Globus pallidus (tissue), 1 donor: ENCODE measurements around the gene TARBP2.
A peak's percentile ranks its signal among the peaks of the same experiment; 100 is the strongest.

Experiments
- DNase-seq: peaks from one replicate; pipeline ENCODE4 v3.0.0-alpha.2; 2015; ENCODE audit warnings: low spot score

TARBP2 gene

DNA sequence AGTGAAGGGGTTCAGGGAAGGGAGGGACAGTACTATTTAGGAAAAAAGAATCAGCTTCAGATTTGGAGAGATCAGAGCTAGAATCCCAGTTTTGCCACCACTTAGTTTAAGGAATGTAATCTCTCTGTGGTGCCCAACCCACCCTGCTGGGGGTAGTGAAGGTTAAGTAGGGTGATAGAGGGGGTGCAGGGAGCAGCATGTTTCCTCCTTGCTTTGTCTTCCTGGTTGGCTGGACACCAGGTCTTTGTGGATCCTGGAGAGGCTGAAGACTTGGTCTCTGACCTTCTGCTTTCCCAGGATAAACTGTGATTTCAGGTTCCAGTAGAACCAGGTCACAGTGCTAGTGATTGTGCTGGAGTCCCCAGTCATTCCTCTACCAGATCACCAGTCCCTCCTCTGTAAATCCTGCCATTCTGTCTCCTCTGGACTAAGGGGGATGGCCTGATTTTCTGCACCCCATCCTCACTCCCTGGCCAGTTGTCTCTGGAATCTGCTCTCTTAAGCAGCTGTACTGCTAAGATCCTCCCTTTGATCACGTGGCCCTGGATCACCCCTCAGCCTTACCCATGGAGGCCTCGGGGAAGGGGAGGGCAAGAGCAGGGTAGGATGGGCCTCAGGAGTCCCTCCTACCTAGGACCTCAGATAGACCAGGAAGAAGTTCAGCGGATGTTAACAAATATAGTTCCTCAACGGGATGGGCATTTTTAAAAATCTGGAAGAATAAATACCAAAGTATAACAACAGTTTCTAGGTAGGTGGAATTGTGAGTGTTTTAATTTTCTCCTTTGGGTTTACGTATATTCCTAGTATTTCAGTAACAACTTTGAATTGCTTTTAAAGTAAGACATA is 5.0 kb upstream of the TARBP2 start:
- DNase-seq = no peak

DNA sequence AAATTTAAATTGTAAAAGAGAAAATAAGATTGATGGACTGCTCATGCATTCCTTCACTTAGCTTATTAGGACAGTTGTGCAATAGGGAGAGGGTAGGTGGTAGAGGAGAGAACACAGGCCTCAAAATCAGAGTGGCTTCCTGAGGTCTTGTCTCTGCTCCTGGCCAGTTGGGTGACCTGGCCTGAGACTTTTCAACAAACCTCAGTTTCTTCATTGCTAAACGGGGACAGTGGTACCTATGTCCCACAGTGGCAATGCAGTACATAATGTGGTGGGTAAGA is 4.4 kb upstream of the TARBP2 start:
- DNase-seq = no peak

DNA sequence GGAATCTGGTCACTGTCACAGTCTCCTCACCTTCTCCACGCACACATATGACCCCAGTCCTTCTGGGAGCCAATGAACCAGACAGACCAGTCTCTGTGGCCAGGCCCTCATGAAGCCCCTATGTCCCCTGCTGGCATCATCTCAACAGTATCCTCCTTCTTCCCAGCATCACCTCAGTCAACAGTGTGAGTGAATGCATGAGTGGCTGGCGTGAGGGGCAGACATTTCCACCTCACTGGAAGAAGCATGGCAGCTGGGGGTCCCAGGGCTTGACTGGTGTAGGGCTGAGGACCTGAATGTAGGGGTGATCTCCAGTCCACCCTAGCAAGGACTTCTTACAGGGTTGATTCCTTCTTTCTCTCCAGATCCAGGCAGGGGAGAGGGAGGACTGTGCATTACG is 3.6 kb upstream of the TARBP2 start:
- DNase-seq = no peak

DNA sequence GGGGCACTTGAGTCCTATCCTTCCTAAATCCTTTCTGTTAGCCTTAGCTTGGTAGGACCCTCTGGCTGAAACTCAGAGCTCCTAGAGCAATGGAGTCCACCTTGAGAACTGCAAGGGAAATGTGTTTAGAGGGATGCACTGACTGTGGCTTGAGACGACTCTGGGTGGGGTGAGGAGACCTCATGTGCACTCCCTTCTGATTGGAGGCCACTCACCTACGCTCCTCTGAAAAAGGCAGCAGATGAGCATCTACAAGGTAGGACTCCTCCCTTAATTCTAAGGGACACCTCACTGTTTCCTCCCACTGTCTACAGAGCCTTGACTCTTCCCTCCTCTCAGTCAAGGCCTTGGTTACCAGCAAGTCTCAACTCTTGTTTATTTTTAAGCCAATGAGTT is 2.9 kb upstream of the TARBP2 start:
- DNase-seq = no peak

DNA sequence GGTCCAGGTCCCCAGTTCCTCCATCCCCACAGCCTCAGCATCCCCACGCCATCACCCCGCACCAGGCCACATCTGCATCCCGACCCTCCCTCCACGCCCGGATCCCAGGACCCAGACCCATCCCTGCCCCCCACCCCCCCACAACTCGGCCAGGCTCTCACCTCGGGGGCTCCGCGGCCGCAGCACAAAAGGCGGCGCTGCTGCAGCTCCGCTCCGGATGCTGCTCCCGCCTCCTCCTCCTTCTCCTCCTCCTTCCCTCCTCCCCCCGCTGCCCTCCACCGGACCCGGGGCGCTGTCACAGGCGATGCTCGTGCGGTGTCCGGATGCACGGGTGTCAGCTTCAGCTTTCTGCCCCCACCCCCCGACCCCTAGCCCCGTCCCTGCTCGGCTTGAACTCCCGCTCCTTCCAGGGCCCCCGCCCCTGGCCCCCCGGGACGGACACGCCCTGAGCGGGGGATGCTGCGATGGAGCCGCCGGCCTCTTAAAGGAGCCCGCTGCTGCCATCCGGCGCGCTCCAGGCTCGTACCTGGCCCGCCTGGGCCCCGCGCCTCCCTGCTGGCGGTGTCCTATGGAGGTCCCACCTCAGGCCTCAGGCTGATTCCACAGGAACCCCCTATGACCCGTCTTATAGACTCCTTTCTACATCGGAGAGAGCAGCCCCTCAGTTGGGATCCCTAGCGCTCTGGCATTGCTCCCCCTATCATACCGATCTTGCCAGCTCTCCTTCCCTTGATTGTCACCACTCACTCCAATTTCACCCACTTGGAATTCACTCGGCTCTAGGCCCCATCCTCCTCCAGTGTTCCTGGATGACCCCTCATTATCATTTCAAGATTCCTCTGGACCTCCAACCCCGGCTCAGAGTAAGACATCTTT is 1.6 kb upstream of the TARBP2 start, which contains the start of gene MAP3K12:
MAP3K12 (minus strand) TSS at position 193 of the 876 bp plus-strand sequence. CDS start 12,067 bp downstream, outside the sequence.
- DNase-seq = peak; percentile 79

DNA sequence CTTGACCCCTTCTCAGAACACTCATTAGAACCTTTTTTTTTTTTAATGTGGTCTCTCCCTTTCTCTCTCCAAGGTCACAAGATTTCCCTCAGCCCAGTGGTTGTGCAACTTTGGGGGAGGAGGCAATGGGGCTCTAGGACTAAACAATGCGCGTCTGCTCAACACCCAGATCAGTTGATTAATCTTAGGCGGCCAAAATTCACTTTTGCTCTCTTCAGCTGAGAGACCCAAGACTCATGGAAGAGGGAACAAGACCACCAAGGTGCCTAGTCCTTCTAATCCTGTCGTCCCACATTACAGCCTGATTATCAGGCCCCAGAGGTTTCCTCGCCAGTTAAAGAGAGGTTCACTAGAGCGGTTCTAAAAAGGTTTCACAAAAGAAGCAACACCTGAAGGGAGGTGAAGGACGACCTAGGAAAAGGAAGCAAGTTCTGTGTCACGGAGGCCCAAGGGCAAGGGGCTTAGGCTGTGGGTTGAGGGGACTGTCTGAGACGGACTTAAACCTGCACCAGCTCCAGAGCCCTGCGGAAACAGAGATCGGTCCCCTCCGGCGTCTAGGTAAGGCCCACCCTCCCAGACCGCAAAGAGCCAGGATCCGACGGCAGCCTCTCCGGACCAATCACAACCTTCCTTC is 824 bp upstream of the TARBP2 start:
- no peak for DNase-seq

DNA sequence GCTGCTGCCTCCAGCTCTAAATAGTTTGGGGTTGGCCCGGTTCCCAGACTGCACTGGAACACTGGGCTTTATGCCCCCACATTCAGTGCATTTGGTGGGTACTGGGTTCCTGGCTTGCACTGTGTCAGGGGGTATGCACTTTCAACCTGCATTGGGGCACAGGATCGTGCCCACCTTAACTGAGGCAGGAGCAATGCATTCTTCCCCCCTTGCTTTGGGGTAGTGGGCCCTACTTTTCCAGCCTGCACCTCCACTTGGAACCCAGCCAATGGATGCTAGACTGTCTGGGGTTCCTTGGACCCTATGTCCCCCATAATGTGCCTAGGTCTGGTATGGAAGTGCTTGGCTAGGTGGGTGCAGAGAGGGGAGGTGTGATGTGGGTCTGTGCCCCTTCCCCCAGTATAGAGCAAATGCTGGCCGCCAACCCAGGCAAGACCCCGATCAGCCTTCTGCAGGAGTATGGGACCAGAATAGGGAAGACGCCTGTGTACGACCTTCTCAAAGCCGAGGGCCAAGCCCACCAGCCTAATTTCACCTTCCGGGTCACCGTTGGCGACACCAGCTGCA is 615 bp downstream of the TARBP2 start:
- DNase-seq = no peak

DNA sequence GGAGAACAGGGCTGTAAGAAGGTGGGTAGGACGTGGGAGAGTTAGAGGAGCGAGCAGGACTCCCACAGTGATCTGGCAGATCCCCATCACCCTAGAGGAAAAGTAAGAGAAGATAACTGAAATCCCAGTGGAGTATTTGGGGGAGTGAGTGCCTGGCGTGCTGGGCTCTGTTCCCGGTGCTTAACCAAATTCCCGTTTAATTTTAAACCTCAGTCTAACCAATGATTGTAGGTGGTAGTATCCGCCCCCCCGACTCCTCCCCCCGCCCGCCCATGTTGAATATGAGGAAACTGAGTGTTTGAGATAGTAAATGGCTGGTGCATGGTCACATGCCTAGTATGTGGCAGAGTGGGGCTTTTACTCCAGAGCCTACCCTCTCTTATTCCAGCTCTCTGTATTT is 1.2 kb downstream of the TARBP2 start:
- DNase-seq = no peak

DNA sequence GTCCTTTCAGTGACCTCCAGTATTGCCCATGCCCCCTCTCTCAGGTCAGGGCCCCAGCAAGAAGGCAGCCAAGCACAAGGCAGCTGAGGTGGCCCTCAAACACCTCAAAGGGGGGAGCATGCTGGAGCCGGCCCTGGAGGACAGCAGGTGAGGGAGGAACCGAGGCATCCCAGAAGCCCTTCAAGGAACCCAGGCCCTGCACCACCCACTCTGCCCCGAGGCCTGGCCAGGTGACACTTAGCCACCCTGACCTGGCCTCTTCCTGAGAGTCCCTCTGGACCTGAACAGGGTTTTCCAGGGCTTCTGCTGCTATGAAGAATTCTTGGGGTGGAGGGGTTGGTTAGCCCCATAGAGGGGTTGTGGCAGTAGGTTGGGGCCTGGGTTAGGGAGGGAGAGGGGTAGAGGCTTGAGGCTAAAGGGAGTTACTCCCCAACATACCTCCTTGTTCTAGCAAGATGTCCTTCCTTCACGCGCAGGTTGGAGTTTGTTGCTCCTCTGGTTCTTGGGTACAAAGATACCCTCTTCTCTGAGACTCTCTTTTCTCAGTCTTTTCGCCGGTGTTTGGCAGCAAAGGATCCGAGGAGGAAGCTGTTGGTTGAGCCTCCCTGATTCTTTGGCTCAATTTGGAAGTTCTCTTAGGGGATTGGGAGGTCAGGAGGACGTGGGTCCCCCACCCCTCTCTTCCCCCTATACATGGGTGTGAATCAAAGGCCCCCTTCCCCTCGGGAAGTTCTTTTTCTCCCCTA is 2.1 kb downstream of the TARBP2 start:
- DNase-seq = no peak

DNA sequence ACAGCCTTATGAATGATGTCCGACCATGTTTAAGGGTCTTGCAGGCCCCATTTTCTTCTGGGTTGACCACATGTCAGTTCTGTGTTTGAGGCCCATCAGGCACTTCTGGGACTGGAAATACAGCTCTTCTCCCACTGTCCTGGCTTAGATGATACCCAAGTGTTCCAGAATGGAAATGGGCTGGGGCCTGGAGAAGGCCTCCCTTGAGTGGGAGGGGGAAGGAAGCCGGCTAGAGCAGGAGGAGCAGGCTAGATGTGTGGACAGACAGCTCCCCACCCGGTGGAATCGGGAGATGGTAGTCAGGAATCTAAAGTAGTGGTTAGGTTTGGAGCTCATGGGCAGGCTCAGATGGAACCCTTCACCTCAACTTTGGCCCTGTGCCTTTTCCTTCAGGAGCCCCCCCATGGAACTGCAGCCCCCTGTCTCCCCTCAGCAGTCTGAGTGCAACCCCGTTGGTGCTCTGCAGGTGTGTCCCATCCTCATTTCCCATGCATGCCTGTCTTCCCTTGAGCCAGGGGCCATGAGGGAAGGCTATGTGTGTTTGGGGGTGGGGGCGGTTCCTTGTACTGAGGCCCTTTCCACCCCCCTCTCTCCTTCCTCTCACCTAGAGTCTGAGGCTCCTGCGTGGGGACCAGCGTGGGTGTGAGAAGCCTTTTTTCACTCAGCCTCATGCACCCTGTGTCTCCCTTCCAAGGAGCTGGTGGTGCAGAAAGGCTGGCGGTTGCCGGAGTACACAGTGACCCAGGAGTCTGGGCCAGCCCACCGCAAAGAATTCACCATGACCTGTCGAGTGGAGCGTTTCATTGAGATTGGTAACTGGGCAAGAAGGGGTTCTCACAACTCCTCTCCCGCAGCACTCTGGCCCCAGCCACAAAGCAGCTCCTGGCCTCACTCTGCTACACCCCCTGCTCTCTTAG is 3.2 kb downstream of the TARBP2 start:
- no peak for DNase-seq

DNA sequence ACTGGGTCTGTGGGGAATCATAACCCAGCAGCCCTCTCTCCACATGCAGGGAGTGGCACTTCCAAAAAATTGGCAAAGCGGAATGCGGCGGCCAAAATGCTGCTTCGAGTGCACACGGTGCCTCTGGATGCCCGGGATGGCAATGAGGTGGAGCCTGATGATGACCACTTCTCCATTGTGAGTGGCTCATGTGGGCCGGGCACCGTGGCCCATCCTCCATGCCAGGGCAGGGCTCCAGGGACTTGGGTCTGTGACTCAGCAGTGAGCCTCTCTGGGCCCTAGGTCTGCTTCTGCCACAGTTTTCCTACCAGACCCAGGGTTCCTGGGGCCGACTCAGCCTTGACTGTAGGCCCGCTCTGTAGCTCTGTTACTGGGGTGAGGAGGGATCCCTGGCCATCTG is 4.0 kb downstream of the TARBP2 start:
- DNase-seq = peak; percentile 45

DNA sequence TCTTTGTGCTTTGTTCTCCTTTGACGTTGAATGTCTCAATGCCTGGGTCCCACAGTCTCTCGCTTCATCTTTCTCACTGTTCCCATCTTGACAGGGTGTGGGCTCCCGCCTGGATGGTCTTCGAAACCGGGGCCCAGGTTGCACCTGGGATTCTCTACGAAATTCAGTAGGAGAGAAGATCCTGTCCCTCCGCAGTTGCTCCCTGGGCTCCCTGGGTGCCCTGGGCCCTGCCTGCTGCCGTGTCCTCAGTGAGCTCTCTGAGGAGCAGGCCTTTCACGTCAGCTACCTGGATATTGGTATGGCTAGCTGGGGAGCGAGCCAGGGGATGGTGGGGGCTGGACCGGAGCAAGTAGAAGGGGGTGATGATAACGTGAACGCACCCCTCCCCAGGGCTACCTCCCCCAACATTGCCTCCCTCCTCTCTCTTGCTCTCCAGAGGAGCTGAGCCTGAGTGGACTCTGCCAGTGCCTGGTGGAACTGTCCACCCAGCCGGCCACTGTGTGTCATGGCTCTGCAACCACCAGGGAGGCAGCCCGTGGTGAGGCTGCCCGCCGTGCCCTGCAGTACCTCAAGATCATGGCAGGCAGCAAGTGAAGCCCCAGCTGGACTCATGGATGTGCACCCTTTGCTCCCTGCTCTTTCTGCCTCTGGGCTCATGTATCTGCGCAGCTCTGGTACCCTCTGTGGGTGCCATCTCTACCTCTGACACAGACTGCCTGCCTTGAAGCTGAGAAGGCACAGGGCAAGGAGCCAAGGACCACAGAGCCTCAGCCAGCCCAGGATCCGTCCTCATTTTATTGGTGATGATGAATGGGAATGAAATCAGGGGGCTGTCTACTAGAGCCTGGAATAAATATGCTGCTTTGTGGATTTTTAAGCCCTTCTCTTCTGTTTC is 4.7 kb downstream of the TARBP2 start:
- DNase-seq = no peak

DNA sequence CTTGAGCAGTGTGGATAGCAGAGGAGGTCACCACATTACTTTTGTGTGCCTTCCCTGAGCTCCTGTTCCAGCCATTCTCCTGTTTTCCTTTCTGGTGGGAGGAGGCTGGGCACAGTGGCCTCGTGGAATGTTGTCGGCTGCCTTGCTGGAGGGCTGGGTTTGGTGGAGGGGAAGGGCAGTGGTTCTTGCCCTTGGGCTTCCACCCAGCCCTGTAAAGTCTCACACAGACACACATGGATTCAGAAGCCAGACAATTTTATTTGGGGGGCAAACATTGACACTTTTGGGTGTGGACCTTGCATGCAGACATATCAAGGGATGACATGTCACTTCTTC is 5.3 kb downstream of the TARBP2 start:
- DNase-seq = no peak

DNA sequence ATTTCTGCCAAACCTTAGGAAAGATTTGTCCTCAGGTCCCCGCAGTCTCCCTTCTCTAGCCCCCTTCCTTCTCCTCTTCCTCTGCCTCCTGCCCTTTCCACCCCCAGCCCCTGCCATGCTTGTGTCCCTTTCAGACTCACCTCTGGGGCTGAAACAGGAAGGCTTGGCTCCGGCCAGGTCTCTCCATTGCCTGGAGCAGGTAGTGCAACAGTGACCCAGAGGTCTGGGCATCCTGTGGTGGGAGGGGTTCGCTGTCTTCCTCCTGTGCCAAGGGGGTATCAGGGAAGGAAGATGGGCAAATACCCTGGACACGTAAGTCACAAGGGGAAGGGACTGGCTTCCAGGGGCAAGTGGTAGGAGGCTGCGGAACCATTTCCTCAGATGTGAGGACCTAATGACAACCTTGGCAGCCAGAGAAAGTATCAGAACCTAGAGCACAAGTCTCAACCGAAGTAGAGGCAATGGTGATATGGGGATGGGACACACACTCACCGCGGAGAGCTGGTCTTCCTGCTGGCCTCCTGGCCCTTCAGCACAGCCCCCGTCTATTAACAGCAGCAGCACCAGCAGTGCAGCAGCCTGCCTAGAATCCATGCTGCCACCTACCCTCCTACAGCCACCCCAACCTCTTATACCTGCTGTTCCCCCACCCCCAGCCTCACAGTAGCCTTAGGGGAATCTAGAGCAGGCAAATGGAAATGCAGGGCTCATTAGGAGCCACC is 6.0 kb downstream of the TARBP2 start, which contains the start of gene NPFF:
NPFF (minus strand) TSS at position 604 of the 722 bp plus-strand sequence; CDS start at position 594, 10 bp downstream.
- DNase-seq = no peak

DNA sequence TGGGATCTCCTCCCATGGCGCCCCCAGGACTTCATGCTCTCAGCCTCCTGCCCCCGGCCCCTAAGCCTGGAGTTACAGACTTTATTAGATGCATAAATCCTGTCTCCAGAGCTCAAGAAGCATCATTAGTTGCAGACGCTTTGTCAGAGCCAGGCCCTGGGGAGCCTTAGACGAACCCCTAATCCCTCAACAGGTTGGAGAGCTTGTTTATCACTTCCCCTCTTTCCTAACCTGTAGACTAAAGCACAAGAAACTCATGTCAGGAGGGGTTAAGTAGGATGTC is 6.5 kb downstream of the TARBP2 start:
- DNase-seq = no peak

DNA sequence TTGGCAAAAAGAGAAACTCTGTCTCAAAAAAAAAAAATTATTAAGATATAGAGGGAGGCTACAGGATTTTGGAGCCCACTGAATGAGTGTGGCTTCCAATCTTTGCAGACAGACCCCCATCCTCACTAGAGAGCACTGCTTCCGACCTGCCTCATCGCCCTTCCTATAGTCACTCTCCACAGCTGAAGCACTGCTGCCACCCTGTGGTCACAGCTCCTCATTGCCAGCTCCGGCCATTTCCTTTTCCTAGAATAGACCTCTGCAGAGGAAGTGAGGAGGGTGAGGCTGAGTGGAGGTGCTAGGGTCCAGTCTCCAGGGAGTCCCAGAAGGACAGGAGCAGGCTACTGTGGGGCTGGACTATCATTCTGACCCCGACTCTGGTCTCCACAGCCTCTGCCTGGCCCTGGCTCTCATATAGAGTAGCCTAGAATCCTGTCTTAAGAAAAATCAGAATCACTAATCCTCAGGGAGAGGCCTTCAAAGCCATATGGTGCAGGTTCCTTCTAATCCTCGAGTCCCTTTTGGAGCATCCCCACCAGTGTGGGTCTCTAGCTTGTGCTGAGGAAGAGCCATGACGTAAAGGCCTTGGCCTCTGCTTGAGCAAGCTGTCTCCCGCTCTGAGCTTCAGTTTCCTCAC is 7.6 kb downstream of the TARBP2 start:
- peak; percentile 77 for DNase-seq

DNA sequence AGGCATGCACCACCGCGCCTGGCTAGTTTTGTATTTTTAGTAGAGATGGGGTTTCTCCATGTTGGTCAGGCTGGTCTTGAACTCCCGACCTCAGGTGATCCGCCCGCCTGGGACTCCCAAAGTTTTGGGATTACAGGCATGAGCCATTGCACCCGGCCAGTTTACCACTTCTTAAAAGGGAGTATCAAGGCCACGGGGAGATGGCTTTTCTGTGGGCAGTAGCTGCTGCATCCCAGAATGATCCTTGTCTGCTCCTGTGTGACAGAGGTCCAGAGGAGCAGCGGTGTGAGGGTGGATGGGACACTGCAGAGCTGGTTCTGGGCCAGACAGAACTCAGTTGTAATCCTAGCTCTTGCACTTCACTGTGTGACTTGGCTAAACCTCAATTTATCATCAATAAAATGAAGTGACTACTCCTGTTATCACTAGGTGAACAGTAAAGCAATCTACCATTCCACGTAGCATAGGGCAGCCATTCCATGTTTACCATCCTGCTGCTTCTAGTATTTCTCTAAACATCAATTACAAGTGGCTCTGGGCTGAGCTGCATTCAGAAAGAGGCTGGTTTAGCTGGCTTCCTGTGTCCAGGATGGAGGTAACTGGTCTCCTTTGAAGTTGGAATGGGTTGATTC is 9.2 kb downstream of the TARBP2 start:
- no peak for DNase-seq

DNA sequence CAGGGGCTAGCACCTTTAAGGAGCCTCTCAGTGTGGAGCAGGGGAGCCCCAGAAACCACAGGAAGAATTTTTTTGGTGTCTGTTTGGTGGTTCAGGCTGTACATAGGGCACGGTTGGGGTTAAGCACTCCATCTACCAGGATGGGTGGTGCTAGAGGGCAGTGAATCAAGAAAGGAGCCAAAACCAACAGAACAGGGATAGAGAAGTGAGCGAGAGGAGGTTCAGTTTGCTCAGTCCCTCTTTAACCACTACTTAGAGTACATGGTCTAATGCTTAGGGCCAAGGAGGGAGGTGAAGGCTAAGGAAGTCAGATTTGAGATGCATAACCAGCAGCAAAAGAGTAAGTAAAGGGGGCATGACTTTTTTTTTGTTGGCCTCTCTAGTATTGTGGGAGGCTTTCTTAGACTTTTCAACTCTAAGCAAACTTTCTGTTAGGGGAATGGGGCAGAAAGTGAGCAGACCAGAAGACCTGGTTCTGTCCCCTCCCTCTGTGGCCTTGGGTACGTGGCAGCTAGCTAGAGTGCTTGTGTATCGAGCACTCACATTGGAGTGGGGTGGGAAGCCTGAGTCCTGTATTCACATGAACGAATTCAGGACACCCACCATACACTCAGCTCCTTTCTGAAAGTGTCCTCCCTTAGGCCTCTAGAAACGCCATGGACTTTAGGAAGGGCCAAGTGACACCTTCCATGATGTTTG is 12.8 kb downstream of the TARBP2 start:
- DNase-seq = no peak
